Measurements from ENCODE around the gene COPS3.

The COPS3 gene

DNA sequence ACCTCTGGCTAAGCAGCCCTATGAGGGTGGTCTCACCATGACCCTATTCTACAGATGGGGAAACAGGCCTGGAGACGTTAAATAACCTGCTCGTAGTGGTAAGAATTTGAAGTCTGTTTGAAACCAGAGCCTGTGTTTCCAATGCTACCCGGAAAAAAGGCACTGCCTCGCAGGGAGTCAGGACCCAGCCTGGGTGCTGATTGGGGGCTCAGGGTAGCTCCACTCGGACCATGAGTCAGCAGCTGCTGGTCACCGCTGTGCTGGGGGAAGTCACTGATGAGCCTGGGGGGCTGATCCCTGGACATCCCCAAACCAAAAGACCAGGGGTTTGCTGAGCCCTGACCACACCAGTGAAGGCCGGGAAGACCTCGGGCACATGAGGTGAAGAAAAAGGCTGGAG is 65.5 kb downstream of the COPS3 start:
- Histone ChIP-seq H3K9me3 (ENCODE audit: low read length) (no peaks in the 10 kb centered on the region), H3K27me3 (ENCODE audit: insufficient read depth, low read length) (no peaks in the 10 kb centered on the region), H3K4me3 (ENCODE audit: low read length) (no peak overlapping the region), H2AFZ (ENCODE audit: low read depth, low read length) (no peak overlapping the region), H3K36me3 (ENCODE audit: insufficient read depth, low read length) (peaks cover 63% of the 10 kb centered on the region), H3K4me1 (ENCODE audit: insufficient read depth, low read length) (no peaks in the 10 kb centered on the region)

DNA sequence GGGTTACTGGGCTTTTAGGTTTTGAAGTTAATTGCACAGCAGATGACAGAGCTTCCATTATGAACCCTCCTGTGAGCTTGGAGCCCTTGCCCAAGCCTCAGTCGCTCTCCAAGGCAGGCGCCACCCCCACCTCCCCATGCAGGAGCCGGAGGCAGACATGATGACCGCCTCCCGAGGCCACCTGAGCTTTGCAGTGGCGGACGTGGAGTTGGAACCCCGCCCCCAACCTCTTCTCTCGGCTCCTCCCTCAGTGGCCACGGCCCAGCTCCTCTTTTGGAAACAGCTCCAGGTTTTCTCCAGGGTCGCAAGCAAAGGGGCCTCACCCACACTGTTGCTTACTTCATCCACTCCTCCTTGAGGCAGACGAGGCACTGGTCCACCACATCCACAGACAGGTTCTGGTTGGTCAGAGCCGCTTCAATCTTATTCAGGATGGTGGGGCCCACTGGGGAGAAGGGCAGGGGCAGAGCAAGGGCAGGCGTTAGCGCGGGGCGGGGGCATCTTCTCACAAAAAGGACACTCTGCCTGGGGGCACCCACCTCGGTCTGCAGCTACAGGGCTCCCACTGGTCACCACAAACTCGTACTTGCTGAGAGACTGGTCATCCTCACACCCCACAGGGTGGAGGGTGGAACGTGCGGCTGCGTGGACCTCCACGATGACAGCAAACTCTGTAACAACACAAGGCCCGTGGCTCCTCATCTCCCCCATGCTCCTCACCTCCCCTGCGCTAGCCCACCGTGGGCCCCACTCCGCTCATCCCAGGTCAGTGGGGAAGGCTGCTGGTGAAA is 66.2 kb downstream of the COPS3 start:
- Histone ChIP-seq H3K27me3 (ENCODE audit: insufficient read depth, low read length) (no peaks in the 10 kb centered on the region), H2AFZ (ENCODE audit: low read depth, low read length) (no peak overlapping the region), H3K9me3 (ENCODE audit: low read length) (no peaks in the 10 kb centered on the region), H3K4me3 (ENCODE audit: low read length) (no peak overlapping the region), H3K4me1 (ENCODE audit: insufficient read depth, low read length) (no peaks in the 10 kb centered on the region), H3K36me3 (ENCODE audit: insufficient read depth, low read length) (peaks cover 57% of the 10 kb centered on the region)

DNA sequence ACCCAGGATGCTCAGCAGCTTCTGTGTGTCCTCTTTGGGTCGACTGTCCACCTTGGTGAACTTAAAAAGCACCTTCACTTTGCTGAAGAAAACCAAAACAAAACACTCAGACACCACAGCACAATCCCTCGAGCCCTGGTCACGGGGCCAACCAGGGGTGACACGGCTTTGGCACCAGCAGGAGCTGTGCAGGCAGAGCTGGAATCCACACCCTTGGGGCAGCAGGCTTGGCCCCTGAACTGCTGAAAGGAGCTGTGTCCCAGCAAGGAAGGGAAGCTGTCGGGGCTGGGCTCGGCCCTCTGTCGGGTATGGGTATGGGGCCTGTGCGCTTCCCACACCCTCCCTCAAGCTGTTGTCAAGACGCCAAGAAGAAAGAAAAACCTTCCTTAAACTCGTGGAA is 67.3 kb downstream of the COPS3 start:
- H3K4me3 ChIP-seq (ENCODE audit: low read length) = no peak overlapping the region
- peaks cover 53% of the 10 kb centered on the region for H3K36me3 ChIP-seq (ENCODE audit: insufficient read depth, low read length)
- no peaks in the 10 kb centered on the region for H3K9me3 ChIP-seq (ENCODE audit: low read length)
- H3K27me3 ChIP-seq (ENCODE audit: insufficient read depth, low read length) = no peaks in the 10 kb centered on the region
- no peaks in the 10 kb centered on the region for H3K4me1 ChIP-seq (ENCODE audit: insufficient read depth, low read length)
- no peak overlapping the region for H2AFZ ChIP-seq (ENCODE audit: low read depth, low read length)

DNA sequence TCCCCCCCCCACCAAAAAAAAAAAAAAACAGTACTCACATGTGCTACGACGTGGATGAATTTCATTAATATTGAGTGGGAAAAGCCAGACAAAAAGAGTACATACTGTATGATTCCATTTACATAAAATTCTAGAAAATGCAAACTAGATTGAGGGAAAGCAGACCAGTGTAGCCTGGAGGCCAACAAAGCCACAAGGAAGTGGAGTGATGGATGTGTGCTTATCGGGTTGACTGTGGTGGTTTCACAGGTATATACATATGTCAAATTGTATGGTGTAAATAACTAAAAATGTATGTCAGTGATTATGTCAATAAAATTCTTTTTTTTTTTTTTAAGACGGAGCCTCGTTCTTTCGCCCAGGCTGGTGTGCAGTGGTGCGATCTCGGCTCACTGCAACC is 73.0 kb downstream of the COPS3 start:
- Histone ChIP-seq H3K4me1 (ENCODE audit: insufficient read depth, low read length) (no peaks in the 10 kb centered on the region), H3K36me3 (ENCODE audit: insufficient read depth, low read length) (peaks cover 5% of the 10 kb centered on the region), H3K4me3 (ENCODE audit: low read length) (no peak overlapping the region), H2AFZ (ENCODE audit: low read depth, low read length) (no peak overlapping the region), H3K9me3 (ENCODE audit: low read length) (no peaks in the 10 kb centered on the region), H3K27me3 (ENCODE audit: insufficient read depth, low read length) (no peaks in the 10 kb centered on the region)

DNA sequence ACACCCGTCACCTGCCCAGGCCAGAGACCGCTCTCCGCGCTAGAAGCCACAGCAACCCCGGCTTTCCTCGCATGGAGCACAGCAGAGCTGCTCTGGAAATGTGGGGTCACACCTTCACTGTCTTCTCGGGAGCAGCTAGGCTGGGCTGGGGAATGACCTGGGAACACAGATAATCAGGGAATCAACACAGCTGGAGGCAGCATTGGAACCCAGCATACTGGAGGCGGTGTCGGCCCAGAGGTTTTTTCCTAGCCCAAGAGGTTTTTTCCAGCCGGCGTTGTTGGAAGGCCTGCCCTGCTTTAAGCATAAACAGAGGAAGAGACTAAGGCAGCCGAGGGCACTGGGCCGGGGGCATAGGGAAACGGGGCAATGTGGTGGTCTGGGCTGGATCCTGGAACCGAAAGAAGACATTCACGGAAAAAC is 74.1 kb downstream of the COPS3 start:
- H3K9me3 ChIP-seq (ENCODE audit: low read length) = no peaks in the 10 kb centered on the region
- H2AFZ ChIP-seq (ENCODE audit: low read depth, low read length) = no peak overlapping the region
- no peaks in the 10 kb centered on the region for H3K27me3 ChIP-seq (ENCODE audit: insufficient read depth, low read length)
- H3K36me3 ChIP-seq (ENCODE audit: insufficient read depth, low read length) = no peaks in the 10 kb centered on the region
- H3K4me1 ChIP-seq (ENCODE audit: insufficient read depth, low read length) = no peaks in the 10 kb centered on the region
- no peak overlapping the region for H3K4me3 ChIP-seq (ENCODE audit: low read length)

DNA sequence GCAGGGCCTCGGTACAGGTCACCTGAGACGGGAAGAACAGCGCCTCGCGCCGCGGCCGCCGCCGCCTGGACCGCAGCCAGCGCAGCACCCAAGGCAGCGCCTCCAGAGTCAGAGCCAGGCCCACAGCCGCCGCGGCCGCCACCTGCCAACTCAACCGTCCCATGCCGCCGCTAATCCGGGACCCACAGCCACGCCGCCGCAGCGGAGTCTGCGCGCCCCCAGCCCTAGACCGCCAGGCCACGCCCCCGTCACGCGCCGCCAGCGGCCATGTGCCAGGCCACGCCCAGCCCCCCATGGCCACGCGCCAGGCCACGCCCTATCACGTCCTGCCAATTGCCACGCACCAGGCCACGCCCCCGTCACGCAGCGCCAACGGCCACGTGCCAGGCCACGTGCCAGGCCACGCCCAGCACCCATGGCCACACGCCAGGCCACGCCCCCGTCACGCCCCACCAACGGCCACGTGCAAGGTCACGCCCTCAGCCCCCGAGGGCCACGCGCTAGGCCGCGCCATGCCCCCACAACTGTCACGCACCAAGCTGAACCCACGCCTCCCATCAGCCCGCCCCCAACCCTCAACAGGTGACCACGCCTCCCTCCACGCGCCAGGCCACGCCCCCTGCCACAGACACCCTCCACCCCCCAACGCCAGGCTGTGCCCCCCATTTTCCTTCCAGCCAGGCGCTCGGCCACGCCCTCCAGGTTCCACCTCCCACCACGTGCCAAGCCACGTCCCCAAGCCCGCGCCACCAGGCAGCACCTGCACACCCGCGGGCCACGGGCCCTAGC is 74.7 kb downstream of the COPS3 start, which contains the start of gene PLD6:
PLD6 (minus strand) TSS at position 210 of the 789 bp plus-strand sequence; CDS start at position 163, 47 bp downstream.
- no peaks in the 10 kb centered on the region for H3K27me3 ChIP-seq (ENCODE audit: insufficient read depth, low read length)
- no peaks in the 10 kb centered on the region for H3K36me3 ChIP-seq (ENCODE audit: insufficient read depth, low read length)
- H2AFZ ChIP-seq (ENCODE audit: low read depth, low read length) = no peak within 1 kb of the TSS
- H3K4me1 ChIP-seq (ENCODE audit: insufficient read depth, low read length) = no peaks in the 10 kb centered on the region
- H3K4me3 ChIP-seq (ENCODE audit: low read length) = no peak within 1 kb of the TSS
- no peaks in the 10 kb centered on the region for H3K9me3 ChIP-seq (ENCODE audit: low read length)

DNA sequence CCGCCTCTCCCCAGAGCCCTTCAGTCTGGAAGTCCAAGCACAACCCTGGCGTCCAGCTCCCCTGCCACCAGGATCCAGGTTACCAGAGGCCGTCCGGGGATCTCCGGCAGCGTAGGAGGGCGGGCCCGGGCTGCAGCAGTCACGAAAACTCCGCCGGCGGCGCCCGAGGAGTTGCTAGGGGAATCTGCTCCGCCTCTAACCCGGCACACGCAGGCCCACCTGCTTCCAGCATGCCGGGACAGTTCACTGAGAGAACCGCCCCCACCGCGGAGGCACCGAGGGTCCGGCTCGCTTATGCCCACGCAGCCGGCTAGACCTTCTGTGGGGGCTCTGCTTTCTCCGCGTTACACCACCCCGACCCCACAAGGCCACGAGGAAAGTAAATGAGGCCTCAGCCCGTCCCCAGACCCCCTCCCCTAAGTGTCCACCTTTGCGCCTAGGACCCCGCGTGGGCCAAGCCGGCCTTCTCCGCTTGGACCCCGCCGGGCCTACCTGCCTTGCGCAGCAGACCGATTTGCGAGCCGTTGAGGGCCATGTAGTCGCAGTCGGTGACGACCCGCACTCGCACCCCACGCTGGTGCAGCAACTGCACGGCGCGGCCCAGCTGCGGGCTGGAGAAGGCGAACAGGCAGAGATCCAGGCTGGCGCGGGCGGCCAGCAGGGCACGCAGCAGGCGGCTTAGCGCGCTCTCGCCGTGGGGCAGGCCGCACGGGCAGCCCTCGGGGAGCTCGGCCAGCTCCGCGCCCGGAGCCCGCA is 75.5 kb downstream of the COPS3 start:
- Histone ChIP-seq H3K36me3 (ENCODE audit: insufficient read depth, low read length) (no peaks in the 10 kb centered on the region), H3K9me3 (ENCODE audit: low read length) (no peaks in the 10 kb centered on the region), H2AFZ (ENCODE audit: low read depth, low read length) (no peak overlapping the region), H3K4me1 (ENCODE audit: insufficient read depth, low read length) (peaks cover 6% of the 10 kb centered on the region), H3K4me3 (ENCODE audit: low read length) (no peak overlapping the region), H3K27me3 (ENCODE audit: insufficient read depth, low read length) (no peaks in the 10 kb centered on the region)

DNA sequence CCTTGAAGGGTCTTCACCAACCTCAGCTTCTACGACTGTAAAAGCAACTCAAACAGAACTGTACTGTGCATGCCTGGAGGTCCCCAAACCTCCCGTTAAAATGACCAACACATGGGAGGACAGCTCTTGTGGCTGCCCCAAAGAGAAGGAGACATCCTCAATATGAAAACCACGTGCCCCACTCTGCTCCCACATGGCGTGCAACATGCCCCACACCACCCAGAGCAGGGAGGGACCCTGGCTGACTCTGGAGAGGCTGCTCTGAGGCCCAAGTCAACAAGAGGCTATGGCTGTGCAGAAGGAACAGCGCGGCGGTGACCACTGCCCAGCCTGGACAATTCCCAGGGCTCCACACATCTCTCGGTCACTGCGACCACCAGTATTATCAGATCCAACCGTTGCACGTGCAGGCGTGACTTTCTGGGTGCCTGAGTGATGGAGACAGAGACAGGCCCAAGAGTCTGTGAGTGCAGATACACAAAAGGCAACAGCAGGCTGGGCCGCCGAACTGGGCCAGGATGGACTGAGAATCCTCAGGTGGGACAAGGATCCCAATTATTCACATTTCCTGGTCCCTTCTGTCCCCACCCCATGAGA is 76.3 kb downstream of the COPS3 start:
- H2AFZ ChIP-seq (ENCODE audit: low read depth, low read length) = no peak overlapping the region
- H3K9me3 ChIP-seq (ENCODE audit: low read length) = no peaks in the 10 kb centered on the region
- H3K36me3 ChIP-seq (ENCODE audit: insufficient read depth, low read length) = no peaks in the 10 kb centered on the region
- peaks cover 13% of the 10 kb centered on the region for H3K4me1 ChIP-seq (ENCODE audit: insufficient read depth, low read length)
- H3K27me3 ChIP-seq (ENCODE audit: insufficient read depth, low read length) = no peaks in the 10 kb centered on the region
- H3K4me3 ChIP-seq (ENCODE audit: low read length) = no peak overlapping the region

DNA sequence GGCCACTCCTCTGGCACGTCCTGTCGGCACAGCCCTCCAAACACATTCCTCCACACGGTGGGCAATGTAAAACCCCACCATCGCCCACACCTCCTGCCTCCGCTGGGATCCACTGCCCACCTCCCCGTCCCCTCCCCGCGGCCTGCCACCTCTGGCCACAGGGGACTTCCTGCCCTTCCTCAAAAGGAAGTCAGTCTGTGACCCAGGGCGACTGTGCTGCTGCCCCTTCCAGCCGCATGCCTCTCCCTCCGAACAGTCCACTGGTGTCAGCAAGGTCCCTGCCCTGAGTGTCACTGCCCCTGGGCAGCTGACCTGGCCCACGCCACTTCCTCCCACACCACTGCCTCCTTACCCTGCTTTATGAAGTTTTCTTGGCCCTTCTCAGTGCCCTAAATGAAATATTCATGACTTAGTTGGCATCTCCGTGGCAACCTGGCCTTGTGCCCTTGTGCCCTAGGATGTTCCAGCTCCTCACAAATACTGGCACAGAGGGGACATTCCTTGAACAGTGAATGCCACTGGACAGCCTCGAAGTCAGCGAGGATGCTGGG is 76.9 kb downstream of the COPS3 start:
- no peaks in the 10 kb centered on the region for H3K27me3 ChIP-seq (ENCODE audit: insufficient read depth, low read length)
- no peak overlapping the region for H2AFZ ChIP-seq (ENCODE audit: low read depth, low read length)
- H3K9me3 ChIP-seq (ENCODE audit: low read length) = no peaks in the 10 kb centered on the region
- peaks cover 13% of the 10 kb centered on the region for H3K4me1 ChIP-seq (ENCODE audit: insufficient read depth, low read length)
- no peaks in the 10 kb centered on the region for H3K36me3 ChIP-seq (ENCODE audit: insufficient read depth, low read length)
- no peak overlapping the region for H3K4me3 ChIP-seq (ENCODE audit: low read length)

DNA sequence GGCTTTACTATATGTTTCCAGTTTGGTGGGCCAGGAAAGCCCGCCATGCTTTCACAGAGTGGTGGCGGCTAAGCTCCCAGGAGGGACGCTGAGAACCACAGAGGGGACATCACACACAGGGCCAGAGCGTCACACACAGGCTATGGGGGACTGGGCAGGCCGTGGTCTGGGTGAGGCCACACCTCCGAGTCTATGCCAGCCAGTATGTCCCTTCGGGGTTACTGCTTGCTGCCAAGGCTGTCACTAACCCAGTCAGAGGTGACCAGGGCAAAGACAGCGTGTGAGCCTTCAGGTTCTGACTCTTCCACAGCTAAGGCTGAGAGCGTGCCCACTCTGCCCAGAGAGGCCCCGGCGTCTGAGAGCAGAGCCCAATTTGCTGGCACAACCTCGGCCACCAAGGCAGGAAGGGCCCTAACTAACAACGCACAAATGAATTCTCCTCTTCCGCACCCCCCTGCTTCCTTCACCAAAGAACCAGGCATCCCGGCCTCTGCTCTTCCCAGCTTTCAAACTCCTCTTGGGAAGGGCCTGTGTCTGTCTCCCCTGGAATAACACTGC is 77.8 kb downstream of the COPS3 start:
- Histone ChIP-seq H3K36me3 (ENCODE audit: insufficient read depth, low read length) (no peaks in the 10 kb centered on the region), H3K27me3 (ENCODE audit: insufficient read depth, low read length) (no peaks in the 10 kb centered on the region), H2AFZ (ENCODE audit: low read depth, low read length) (no peak overlapping the region), H3K4me1 (ENCODE audit: insufficient read depth, low read length) (peaks cover 13% of the 10 kb centered on the region), H3K9me3 (ENCODE audit: low read length) (no peaks in the 10 kb centered on the region), H3K4me3 (ENCODE audit: low read length) (no peak overlapping the region)

DNA sequence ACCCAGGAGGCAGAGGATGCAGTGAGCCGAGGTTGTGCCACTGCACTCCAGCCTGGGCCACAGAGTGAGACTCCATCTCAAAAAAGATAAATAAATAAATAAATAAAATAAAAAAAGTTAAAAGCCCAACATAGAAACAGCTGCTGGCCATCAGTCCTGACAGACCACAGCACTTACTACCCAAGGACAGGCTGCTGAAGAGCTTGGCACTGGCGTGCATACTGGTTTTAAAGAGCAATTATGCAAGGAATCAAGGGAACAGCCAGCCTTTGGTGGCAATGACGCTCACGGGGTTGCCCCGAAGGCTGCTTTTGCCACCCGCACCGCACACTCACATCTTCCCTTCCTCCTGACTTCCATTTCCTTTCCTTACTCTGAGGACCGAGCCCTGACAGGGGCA is 79.1 kb downstream of the COPS3 start:
- no peak overlapping the region for H2AFZ ChIP-seq (ENCODE audit: low read depth, low read length)
- no peaks in the 10 kb centered on the region for H3K36me3 ChIP-seq (ENCODE audit: insufficient read depth, low read length)
- H3K4me1 ChIP-seq (ENCODE audit: insufficient read depth, low read length) = peaks cover 13% of the 10 kb centered on the region
- H3K9me3 ChIP-seq (ENCODE audit: low read length) = no peaks in the 10 kb centered on the region
- H3K4me3 ChIP-seq (ENCODE audit: low read length) = no peak overlapping the region
- H3K27me3 ChIP-seq (ENCODE audit: insufficient read depth, low read length) = no peaks in the 10 kb centered on the region

DNA sequence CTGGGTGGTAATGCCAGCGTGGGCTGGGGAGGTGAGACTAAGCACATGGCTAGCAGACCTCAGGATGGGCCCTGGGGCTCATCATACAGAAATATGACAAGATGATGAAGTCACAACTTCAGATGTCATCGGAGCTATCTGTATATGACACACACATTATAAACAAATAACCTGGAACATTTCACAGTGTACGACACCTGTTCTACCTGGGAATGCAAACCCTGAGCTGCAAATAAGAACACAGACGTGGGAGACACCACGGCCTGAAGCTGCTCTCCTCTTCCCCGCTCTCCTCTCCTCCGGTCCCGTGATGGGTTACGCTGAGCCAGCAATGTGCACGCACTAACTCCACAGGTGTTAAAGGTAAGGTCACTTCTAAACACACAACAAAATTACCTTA is 79.8 kb downstream of the COPS3 start:
- H3K36me3 ChIP-seq (ENCODE audit: insufficient read depth, low read length) = no peaks in the 10 kb centered on the region
- H3K4me3 ChIP-seq (ENCODE audit: low read length) = no peak overlapping the region
- no peaks in the 10 kb centered on the region for H3K9me3 ChIP-seq (ENCODE audit: low read length)
- H3K27me3 ChIP-seq (ENCODE audit: insufficient read depth, low read length) = no peaks in the 10 kb centered on the region
- H2AFZ ChIP-seq (ENCODE audit: low read depth, low read length) = no peak overlapping the region
- peaks cover 13% of the 10 kb centered on the region for H3K4me1 ChIP-seq (ENCODE audit: insufficient read depth, low read length)

All from neuron (in vitro differentiated cells).